ENCODE results near the gene NAMPT.

Gene NAMPT

DNA sequence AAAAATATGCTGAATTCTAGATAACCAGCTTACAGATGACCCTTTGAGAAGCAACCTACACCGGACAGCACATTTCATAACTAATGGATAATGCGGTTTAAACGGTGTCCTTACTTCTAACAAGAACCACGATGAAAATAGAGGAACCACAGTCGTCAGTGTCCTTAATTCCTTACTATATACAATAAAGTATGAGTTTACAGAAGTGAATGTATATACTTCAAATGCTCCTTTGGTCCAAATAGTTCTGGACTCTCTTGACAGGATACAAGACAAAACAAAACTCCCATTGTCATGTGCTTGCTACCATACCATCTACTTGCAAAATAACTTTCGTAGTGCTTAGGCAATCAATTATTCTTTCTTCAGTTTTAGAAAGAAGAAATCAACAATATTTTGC is 2.4 kb downstream of the NAMPT start:
- DNase-seq (ENCODE audit: extremely low read depth, low read depth) = no peak
- TF ChIP-seq, protein P1, sequence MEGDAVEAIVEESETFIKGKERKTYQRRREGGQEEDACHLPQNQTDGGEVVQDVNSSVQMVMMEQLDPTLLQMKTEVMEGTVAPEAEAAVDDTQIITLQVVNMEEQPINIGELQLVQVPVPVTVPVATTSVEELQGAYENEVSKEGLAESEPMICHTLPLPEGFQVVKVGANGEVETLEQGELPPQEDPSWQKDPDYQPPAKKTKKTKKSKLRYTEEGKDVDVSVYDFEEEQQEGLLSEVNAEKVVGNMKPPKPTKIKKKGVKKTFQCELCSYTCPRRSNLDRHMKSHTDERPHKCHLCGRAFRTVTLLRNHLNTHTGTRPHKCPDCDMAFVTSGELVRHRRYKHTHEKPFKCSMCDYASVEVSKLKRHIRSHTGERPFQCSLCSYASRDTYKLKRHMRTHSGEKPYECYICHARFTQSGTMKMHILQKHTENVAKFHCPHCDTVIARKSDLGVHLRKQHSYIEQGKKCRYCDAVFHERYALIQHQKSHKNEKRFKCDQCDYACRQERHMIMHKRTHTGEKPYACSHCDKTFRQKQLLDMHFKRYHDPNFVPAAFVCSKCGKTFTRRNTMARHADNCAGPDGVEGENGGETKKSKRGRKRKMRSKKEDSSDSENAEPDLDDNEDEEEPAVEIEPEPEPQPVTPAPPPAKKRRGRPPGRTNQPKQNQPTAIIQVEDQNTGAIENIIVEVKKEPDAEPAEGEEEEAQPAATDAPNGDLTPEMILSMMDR (IDR thresholded peaks at IDR 0.05; ENCODE audit: low read depth, low read length, missing control alignments) = no peak
- peak overlapping the region; percentile 87; the same call in 1 of the 2 replicates for H3K4me3 ChIP-seq (replicated peaks; ENCODE audit: low read depth, low read length)

DNA sequence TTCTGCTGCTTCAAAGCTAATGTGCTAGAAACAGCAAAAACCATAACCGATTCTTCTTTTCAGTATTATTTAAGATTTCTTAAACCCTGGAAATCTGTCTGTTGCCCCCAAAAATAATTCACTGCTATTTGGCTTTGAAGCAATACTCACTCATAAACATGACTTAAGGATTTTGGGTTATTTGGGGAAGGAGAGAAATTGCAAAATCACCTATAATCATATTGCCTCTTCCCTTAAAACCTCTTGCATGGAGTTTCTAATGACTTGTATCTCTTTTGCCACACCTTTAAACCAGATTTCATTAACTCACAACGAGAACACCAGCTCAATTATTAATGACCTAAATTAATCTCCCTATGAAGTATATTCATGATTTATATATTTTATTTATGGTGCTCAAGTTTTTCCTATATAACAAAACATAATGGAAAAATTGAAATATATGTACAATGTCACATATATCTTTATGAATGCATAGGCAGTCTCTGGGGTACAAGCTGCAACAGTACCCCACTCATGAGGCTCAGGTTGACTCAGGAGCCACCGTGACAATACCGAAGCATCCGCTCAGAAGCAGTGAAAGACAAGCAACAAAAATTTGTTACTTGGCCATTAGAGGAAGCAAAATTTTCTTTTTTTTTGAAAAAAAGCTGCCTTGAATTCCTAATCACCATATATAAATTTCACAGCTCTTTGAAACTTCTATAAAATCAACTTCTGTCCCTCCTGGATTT is 3.0 kb downstream of the NAMPT start:
- TF ChIP-seq, protein P1 (IDR thresholded peaks at IDR 0.05; ENCODE audit: low read depth, low read length, missing control alignments) = no peak
- H3K4me3 ChIP-seq (replicated peaks; ENCODE audit: low read depth, low read length) = no peak overlapping the region
- no peak for DNase-seq (ENCODE audit: extremely low read depth, low read depth)

DNA sequence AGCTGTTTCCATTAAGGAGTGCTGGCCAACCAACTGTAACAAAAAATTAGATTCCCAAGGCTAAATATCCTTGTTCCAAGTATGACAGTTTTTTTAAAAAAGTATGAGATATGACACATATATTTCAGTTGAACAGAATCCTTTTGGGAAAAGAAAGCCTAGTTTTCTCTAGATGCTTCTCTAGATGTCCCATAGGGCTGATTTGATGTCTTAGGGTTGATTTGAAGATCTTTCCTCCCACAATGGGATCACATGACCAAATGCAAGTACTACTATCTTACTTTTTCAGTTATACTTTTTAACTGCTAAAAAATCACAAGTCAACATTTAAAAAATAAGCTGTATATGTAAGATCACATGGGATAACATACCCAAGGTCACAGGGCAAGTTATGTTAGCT is 3.7 kb downstream of the NAMPT start:
- no peak overlapping the region for H3K4me3 ChIP-seq (replicated peaks; ENCODE audit: low read depth, low read length)
- TF ChIP-seq, protein P1 (IDR thresholded peaks at IDR 0.05; ENCODE audit: low read depth, low read length, missing control alignments) = no peak
- DNase-seq (ENCODE audit: extremely low read depth, low read depth) = no peak

DNA sequence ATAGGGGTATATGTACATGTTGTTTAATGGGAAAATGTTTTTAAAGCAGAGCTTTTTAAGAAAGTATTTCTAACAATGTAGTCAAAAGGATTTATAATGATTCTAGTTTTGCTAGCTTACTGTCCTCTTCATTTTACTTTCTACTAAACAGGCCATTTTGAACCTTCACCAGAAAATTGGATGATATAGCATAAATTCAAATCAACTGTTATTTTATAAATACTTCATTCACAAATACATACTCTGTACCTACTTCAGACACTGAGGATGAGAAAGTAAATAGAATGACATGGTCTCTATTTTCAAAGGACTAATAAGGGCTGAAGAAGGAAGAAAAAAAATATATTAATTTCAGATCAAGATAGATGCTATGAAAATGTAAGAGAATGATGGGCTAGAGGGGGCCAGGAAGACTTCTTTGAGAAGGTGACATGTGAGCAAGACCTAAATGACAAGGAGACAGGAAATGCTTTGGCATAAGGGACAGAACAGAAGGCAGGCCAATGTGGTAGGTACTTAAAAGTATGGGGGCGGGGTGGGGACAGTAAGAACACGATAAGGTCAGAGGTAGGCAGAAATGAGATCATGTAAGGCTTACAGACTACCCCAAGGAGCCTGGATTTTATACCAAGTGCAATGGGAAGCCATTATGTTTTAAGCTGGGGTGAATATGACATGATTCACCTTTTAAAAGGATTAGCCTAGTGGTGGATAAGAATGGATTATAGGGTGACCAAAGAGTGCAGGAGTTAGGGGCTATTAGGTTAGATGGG is 5.2 kb downstream of the NAMPT start:
- no peak for DNase-seq (ENCODE audit: extremely low read depth, low read depth)
- no peak overlapping the region for H3K4me3 ChIP-seq (replicated peaks; ENCODE audit: low read depth, low read length)
- TF ChIP-seq, protein P1 (IDR thresholded peaks at IDR 0.05; ENCODE audit: low read depth, low read length, missing control alignments) = no peak

DNA sequence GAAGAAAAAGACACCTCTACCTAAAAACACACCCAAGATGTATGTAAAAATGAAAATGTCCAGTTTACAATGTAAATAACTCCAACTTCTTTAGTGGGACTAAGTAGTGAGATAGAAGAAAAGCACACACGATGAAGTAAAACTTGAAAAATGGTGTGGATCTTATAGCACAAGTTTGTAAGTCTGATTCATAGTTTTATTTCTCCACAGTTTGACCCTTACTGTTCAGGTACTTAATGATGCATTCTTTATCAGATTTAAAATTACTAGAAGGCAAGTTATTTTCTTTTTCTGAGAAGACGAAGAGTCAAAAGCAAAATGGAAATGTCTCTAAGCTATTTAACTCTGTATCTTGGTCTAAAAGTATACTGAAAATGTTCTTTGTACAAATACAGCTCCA is 6.1 kb downstream of the NAMPT start:
- no peak overlapping the region for H3K4me3 ChIP-seq (replicated peaks; ENCODE audit: low read depth, low read length)
- TF ChIP-seq, protein P1 (IDR thresholded peaks at IDR 0.05; ENCODE audit: low read depth, low read length, missing control alignments) = no peak
- no peak for DNase-seq (ENCODE audit: extremely low read depth, low read depth)

DNA sequence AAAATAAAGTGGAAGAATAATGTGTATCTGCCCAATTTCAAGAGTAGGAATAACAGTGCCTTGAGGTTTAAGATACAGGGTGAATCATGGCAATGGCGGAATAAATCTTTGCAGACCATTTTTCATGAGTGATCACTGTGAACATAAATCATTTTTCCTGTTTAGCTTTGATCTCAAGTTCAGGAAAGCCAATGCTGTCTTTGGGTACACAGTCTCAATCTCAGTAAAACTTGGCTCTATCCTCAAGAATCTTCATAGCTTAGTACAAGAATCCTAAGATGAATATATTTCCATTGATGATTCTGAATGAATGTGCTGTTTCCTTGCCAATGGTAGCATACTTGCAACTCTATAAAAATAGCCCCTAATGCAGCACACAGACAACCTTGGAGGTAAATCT is 6.8 kb downstream of the NAMPT start:
- TF ChIP-seq, protein P1 (IDR thresholded peaks at IDR 0.05; ENCODE audit: low read depth, low read length, missing control alignments) = no peak
- no peak overlapping the region for H3K4me3 ChIP-seq (replicated peaks; ENCODE audit: low read depth, low read length)
- no peak for DNase-seq (ENCODE audit: extremely low read depth, low read depth)
